WI38 (cell line): ENCODE data around the gene LYPD4.

Experiments used
- H3K4me3 ChIP-seq: 2 replicates; pipeline ENCODE4 v1.5.1; 2011; ENCODE audit warnings: low read depth, mild to moderate bottlenecking, control low read depth, low read length
- TF ChIP-seq, protein P1 (sequence below): IDR thresholded peaks from 2 replicates; pipeline ENCODE4 v1.5.1; 2012; ENCODE audit warnings: low read depth, mild to moderate bottlenecking, control low read depth, low read length

The LYPD4 gene

DNA sequence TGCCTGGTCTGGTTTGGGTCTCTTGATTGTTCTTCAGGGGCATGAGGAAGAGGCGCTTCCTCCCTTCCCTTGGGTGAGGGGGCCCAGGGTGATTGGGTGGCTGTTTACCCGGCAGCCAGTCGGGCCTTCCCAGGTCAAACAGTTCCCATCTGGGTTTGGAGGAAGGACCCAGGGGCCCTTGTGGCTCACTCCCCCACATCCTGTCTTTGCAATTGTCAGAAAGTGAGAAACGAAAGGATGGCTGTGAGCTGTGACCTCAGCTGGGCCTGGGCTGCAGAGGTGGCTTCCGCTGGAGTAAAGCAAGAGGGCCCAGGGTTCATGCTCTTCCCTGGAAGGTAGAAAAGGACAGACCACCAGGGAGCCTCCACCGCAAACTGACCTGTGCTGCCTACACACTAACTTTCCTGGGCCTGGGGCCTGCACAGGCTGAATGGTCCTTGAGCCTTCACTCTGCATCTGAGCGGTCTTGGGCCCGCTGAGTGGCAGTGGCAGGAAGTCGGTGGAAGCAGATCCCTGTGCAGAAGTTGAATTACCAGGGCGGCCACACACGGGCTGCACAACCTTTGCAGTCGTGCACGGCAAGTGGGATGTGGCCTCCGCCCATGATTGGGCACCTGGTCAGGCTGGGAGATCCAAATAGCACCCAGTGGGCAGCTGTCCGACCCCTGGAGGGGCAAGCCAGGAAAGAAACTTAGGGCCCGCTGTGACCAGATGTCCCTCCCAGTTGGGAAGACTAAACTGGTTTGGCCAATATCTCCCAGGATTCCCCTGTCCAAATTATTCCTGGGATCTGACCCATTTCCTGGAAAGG is 27.3 kb upstream of the LYPD4 start:
- TF ChIP-seq, protein P1, sequence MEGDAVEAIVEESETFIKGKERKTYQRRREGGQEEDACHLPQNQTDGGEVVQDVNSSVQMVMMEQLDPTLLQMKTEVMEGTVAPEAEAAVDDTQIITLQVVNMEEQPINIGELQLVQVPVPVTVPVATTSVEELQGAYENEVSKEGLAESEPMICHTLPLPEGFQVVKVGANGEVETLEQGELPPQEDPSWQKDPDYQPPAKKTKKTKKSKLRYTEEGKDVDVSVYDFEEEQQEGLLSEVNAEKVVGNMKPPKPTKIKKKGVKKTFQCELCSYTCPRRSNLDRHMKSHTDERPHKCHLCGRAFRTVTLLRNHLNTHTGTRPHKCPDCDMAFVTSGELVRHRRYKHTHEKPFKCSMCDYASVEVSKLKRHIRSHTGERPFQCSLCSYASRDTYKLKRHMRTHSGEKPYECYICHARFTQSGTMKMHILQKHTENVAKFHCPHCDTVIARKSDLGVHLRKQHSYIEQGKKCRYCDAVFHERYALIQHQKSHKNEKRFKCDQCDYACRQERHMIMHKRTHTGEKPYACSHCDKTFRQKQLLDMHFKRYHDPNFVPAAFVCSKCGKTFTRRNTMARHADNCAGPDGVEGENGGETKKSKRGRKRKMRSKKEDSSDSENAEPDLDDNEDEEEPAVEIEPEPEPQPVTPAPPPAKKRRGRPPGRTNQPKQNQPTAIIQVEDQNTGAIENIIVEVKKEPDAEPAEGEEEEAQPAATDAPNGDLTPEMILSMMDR: no peak
- H3K4me3 ChIP-seq: no peak overlapping the region

DNA sequence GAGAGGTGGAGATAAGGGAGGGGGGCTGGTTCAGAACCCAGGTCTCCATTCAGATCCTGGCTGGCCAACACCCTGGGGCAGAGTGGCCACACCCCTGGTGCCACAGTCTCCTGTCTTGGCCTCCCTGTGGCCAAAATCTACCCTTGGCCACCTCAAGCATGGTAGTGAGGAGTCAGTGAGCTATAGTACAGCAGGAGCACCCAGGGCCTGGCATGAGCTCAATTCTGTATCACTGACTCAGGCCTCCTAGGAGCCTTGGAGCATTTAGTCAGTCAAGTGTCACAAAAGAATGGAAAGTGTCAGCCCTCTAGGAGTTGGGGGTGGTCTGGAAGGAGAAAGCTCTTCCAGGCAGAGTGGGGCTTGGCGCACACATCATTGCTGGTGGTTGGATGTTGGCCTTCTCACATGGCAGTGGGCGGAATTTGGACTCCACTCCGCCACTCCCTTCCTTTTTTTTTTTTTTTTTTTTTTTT is 26.0 kb upstream of the LYPD4 start:
- no peak overlapping the region for H3K4me3 ChIP-seq
- TF ChIP-seq, protein P1: no peak

DNA sequence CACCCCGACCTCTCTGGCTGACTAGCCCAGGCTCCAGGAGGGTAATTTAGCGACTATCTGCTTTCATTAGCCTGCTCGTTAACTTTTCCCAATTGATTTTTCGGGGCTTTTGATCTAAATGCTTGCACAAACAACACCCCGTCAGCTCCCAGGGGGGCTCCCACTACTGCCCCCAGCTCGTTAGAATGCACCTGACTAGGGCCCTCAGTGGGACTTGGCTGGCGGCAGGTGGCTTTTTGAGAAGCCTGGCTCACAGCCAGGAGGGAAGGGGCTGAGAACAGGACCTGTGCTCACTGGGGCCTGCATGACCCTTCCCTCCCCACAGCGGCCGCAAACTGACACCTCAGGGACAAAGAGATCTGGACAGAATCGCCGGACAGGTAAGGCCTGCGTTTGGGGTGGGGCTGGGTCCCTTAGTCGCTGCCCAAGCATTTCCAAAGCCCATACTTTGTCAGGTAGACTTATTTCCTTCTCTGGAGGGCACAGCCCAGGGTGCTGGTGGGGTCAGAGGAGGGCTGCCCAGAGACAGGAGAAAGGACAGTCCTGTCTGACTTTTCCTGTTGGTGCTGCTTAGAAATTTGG is 25.0 kb upstream of the LYPD4 start:
- no peak overlapping the region for H3K4me3 ChIP-seq
- TF ChIP-seq, protein P1: no peak

DNA sequence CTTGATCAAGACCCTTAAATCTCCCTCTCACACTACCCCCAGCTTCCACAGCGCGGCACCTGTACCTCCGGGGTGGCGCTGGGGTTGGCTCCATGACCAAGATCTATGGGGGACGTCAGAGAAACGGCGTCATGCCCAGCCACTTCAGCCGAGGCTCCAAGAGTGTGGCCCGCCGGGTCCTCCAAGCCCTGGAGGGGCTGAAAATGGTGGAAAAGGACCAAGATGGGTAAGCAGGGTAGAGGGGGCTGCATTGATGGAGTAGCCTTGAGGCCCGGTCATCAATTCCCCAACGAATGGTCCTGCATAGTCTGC is 24.5 kb upstream of the LYPD4 start:
- TF ChIP-seq, protein P1: no peak
- no peak overlapping the region for H3K4me3 ChIP-seq

DNA sequence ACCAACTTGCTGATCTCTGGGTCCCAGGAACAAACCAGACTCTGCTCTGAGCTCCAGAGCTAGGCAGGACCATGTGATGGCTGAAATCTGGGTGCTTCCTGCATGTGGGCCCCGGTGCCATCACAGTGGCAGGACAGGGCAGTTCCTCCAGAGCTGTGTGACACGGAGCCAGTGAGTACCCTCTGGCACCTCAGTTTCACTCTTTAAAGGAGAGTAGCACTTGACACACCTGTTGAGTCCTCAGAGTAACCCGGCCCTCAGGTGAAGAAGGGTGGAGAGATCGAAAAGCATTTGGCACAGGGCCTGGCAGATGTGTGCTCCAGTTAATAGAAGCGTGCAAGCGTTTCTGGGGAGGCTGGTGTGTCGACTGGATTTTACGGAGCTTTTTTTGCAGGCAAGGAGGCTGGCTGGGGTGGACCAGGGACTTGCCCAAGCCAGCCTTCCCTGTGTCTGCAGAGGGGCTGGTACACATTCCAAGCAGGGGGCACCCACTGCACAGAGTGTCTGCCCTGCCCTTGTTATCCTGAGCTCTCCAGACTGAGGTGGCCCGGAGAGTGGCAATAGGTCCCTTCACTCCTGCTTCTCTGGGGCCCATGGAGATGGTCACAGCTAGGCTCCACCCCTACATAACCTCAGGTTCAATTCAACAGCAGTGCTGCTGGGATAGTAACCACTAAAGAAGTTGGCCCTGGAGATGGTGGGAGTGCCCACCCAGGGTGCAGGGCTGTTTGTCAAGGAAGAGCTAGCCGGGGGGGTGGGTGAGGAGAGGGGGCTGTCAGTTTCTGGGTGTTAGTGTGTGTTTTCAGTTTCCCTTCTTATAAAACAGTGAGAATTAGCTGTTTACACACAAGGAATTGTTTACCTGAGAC is 23.9 kb upstream of the LYPD4 start:
- TF ChIP-seq, protein P1: no peak
- no peak overlapping the region for H3K4me3 ChIP-seq

DNA sequence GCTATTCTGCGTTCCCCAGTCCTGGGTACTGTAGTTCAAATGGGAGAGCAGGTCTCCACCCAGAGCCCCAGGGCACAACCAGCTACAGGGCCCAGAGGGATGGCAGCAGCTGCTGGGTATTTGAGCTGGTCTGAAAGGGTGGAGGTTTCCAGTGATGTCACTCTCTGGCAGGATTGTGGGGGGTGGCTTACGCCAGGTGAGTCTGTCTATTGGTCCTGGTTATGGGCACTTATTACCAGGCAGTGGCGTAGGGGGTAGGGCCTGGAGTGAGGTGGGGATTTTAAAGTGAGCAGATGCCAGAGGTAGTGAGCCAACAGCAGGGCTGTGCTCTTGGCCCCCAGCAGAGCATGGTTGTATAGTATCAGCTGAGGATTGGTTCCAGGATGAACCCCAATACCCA is 21.8 kb upstream of the LYPD4 start:
- H3K4me3 ChIP-seq: no peak overlapping the region
- TF ChIP-seq, protein P1: no peak
